Amniotic epithelial cell (primary cell): ENCODE results near the gene MTRR.

Source experiments
- DNase-seq: peaks from one replicate; pipeline ENCODE4 v3.0.0-alpha.2; 2010; ENCODE audit warnings: low read depth

Gene MTRR

DNA sequence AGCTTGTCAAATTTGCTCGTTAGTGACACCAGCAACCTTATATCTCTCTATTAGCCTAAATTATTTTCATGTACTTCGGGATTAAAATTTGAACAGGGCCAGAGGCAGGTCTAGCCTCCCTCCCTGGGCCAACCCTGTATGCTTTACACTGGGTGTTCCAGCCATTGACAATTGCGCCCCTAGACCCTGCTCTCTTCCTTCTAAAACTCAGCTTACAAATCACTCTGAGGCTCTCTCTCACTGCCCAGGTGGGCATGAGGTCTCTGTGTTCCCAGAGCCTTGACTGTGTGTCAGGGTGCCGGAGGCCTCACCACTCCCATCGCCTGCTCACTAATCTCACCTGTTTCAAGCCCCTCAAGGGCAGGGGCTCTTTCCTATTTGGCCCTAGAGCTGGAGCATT, 11.6 kb upstream of the MTRR start:
- DNase-seq = no peak

DNA sequence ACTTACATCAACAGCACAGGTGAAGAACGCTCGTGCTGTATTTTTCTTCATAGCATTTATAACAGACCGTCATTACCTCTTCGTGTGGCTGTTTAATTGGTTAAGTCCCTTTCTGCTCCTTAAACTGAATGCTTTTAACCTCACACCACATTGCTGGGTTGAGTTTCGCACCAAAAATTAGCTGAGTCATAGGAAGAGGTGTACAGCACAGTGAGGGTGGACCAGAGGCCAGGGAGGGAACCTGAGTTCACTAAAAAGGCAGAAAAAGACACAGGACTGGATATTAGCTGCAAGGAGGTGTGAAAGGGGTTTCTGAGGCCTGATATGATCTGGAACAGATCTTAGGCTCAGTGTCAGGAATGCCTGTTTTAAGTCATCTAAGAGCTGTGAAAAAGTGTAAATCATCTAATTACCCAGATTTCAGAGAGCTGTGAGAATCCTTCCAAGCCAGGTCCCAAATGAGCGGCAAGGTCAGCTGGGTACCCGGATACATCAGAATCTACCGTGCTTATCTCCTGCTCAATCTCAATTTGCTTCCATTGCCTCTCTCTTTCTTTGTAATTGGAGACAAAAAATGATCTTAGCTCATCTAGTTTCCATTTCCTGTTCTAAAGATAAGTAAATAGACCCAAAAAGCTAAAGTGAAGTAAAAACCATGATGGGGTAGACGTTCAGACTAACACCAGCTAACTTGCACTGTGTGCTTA, 10.9 kb upstream of the MTRR start:
- DNase-seq = no peak

DNA sequence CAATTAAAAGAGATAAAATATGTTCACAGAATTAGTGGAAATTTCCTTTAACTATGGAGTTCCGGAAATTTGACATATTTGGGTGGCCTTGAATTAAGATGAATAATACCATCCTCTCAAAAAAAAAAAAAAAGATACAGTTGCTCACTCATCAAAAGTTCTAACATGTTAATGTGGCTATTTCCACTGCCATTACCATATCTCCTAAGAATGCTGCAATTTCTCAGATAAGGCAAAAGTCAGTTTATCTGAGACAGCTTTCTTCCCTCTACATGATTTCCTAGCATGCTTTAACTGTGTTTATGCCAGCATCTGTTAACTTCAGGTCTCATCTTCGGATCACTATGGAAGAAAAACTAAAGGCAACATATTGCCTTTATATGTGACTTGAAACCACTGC, 2.8 kb upstream of the MTRR start:
- DNase-seq = peak; percentile 68

DNA sequence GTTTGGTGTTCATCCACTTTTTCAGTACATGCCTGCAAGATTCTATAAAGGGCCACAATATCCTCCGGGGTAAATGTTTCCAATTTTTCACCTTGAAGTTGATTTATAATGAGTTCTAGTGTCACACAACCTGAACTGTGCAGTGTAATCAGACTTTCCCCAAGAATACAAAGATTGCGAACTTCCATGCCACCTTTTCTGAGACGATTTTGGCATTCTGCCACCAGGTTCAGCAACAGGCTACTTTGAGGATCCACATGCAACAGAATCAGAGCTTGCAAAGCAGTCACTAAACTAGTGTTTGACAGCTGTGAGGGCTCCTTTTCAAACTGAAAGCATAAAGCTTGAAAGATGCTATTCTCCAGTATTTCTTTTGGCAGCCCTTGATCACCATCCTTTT, 1.7 kb upstream of the MTRR start:
- no peak for DNase-seq

DNA sequence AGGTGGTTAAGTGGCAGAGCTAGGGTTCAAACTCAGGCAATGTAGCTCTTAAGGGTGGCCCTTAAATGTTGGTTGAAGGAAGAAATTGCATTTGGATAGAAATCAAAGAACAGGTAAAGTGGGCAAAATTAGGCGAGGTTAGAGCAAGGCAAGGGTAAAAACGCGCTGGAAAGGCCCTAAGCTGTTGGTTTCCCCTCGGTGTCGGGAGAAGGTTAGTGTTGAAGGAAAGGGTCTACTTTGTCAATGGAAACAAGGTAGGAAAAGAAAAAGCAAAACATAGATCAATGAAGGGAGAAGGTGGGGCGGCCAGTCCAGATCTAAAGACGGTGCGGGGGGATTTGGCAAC, 548 bp upstream of the MTRR start:
- DNase-seq = no peak

DNA sequence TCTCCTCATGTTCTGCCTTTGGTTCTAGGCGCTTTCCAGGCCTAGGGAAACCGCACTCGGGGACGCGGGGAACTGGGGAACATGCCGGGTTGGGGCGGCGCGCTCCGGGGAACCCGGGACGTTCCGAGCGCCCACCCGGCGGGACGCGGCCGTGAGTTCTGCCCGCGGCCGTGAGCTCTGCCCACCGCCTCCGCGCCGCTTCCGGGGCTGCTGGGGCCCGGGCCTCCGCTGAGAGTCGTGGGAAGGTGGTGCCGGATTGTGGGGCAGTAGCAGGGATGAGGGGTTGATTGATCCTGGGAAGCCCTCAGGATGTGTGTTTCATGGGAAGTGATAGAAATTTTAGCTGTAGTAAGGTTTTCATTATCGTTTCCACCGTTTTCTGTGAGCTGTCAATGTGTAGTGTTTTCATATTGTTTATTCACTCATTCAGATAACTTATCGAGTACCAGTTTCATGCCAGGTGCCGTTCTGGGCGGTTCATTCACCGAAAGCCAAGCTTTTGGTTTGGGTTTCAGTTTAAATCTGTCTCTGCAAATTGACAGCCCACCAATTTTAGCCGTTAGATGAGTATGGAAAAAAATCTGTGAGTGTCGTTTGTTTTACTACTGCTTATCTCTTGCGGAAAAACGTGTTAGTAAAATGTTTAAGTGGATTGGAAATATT, 657 bp downstream of the MTRR start:
- no peak for DNase-seq

DNA sequence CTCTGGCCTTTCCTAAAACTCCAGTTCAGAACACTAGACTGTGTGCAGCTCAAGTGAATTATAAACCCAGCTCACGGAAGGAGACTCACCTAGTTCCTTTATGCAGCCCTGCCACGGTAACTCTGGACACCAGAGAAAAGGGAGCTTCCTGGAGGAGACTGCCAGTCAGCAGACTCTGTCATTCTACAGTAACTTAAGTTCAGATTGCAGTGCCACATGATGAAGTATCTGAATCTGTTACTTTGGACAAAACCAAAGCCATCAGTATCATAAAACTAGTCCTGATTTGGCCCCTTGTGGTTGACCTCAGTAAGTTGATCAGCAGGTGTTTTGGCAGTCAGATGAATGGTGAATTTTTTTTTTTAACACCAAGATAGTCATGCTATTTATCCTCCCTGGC, 2.7 kb downstream of the MTRR start:
- no peak for DNase-seq

DNA sequence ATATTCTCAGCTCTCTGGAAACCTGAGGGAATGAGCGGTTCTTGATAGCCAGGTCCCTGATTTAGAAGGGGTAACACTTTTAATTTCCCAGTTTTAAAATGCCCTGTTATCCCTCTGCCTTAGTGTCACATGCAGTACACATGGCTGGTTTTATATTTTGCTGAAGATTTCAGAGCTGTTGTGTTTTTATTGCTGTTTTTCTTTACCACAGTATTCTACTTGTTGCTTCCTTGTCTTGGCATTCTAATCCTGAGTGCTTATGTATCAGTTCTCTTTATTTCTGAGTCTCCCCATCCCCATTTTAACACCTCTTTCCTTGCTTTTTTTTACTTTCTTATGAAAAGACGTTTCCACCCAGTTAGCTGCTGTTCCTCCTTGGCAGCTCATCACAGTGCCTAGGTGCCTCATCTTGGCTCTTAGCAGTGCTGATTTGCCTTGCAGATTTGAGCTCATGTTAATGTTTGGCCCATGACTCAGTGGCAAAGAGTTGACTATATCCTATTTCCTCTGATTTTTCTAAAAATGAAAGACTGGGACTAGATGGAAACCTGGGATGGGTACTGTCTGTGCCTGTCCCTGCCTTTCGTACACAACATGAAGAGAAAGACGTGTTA, 3.7 kb downstream of the MTRR start:
- no peak for DNase-seq

DNA sequence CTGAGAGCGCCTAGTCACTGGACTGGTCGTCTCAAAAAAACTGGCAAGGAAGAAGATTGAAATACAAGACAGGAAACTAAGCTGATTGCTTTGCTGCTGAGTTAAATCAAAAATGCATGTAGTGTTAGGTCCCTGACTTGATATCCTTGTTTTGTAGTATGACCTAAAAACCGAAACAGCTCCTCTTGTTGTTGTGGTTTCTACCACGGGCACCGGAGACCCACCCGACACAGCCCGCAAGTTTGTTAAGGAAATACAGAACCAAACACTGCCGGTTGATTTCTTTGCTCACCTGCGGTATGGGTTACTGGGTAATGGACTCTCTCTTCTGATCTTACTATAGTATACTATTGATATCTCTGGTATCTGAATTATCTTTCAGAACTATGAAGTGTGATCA, 4.3 kb downstream of the MTRR start:
- DNase-seq = no peak

DNA sequence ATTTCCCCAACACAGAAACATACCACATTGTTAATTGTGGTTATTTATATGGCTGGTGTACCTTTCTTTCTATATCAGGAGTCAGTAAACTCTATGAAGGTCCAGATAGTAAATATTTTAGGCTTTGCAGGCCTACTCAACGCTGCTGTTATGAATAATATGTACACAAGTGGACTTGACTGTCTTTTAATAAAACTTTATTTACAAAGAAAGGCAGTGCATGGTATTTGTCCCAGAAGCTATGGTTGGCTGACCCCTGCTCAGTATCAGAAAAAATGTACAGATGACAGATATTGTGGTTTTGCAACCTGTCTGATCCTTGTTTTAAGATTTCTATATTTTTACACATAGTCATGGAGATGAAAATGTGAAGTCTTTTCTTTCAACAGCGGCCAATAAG, 5.7 kb downstream of the MTRR start:
- no peak for DNase-seq

DNA sequence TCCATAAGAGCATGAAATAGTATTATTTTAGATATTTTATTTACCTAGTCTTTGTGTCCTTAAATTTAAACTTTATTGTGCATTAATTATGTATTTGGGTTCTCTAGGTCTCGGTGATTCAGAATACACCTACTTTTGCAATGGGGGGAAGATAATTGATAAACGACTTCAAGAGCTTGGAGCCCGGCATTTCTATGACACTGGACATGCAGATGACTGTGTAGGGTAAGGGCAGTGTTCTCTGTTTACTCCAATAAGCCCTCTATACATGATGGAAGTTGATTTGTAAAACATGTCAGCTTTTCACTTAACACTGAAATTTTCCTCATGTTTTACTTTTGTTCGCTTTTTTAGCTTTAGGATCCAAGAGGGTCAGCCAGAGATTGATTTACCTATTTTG, 6.2 kb downstream of the MTRR start:
- no peak for DNase-seq

DNA sequence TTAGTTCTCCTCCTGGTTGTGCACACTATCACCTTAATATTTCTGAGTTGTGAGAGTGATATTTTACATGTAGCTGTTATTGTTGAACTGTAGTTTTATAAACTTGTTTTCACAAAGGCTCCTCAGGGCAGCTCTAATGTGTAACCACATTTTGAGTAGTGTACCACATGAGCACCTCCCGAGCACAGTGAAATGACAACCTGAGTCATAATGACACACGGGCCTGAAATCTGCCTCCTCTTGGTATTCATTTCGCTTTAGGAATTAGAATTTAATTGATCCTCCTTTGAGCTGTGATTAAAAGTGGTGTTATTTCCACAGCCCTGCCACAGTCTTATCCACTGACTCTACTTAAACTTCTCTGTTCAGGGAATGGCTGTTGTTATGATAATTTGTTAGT, 7.9 kb downstream of the MTRR start:
- peak; percentile 71 for DNase-seq

DNA sequence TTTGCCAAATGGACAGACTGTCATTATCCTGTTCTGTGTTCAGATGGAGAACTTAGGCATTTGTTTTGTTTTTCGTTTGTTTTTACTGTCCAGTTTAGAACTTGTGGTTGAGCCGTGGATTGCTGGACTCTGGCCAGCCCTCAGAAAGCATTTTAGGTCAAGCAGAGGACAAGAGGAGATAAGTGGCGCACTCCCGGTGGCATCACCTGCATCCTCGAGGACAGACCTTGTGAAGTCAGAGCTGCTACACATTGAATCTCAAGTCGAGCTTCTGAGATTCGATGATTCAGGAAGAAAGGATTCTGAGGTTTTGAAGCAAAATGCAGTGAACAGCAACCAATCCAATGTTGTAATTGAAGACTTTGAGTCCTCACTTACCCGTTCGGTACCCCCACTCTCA, 8.9 kb downstream of the MTRR start:
- peak; percentile 81 for DNase-seq

DNA sequence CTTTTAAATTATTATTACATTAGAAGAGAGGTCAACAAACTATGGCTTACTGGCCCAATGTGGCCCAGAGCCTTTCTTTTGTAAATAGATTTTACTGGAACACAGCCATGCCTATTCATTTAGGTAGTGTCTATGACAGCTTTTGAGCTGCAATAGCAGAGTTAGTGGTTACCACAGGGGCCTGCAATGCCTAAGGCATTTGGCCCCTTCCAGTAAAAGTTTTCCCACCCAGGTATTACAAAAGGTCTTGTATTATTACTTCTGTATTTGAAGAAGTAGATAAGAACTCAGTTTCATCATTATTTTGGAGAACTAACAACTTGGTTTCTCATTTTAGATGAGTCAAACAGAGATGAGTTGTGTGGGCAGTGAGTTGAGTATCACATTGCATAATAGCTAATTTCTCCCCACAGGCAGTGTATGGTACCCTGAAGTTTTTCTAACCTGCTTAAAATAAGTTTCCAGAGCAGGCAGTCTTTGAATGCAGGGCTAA, 9.5 kb downstream of the MTRR start:
- peak; percentile 96 for DNase-seq

DNA sequence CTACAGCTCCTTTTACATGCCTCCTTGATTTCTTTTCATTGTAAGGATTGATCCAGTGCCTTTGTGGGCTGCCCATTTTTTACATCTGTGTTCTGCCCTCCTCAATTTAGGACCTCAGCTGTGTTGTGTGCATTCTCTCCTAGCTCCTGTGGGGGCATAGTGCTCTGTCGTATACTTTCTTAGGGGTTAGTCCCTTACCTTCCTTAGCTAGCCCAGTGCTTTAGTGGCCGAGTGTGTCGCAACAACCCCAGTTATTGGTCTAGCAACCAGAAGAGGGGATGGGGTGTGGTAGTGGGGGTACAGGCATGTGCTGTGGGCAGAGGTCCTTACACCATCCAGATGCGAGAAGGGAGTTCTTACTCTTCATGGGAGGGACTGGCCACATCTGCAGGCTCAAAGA, 12.1 kb downstream of the MTRR start:
- DNase-seq = no peak

DNA sequence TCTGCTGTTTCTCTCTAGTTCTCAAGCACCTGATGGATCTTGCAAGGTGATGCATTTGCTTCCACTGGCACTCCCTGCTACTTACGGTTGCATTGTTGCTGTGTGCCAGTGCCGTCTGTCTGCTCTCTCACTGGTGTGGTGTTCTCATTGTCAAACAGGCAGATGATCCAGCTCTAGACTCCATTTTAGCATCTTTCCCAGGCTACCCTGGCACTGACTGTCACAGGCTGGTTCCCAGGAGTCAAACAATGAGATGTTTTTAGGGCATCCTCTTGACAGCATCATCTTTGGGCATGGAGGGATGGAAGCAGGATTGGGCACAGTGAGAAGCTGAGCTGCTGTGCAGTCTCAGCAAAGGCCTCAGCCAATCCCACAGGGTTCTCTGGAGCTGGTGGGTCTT, 12.9 kb downstream of the MTRR start:
- DNase-seq = no peak

DNA sequence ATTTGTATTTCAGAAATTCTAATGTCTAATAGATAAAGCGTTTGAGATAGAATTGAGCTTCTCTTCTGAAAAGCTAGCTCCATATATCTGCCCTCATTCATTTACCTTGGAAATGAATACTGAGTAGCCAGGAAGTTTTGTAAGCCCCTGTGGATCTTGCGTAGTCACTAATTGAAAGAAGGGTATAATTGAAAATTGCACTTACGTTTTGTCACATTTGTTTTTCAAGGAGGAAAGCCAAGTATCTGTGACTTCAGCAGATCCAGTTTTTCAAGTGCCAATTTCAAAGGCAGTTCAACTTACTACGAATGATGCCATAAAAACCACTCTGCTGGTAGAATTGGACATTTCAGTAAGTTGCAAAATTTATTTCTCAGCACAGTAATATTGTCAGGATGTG, 14.0 kb downstream of the MTRR start:
- no peak for DNase-seq

DNA sequence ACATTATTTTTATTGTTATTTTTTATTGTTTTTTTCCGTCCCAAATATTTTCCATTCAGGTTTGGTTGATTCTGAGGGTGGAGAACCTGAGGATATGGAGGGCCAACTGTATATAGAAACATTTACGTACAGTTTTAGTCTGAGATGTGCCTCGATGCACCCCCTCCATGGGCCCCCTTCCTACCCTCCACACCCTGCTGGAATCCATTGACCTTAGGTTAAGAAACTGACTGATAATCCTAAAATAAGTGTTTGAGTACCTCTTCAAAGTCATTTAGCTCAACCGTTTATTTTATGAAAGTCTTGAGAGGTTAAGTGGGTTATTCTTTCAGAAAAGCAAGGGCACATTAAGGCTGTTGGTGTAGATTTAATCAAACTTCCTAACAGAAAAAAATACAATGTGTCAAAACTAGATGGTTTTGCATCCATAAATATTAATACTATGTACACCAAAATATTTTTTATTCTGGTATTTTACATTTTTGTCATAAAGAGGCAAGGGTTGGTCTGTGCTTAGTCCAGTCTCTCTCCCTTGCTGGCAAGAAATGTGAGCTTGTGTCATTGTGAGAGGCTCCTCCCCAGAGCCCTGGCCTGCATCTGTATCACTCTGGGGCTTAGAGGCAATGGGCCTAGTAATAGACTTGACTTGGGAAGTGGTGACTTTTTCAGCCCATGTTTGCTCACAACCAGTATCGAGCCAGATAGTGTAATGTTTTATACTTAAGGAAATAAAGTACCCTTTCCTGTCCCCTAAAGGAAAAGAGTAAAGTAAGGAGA, 15.7 kb downstream of the MTRR start:
- no peak for DNase-seq

DNA sequence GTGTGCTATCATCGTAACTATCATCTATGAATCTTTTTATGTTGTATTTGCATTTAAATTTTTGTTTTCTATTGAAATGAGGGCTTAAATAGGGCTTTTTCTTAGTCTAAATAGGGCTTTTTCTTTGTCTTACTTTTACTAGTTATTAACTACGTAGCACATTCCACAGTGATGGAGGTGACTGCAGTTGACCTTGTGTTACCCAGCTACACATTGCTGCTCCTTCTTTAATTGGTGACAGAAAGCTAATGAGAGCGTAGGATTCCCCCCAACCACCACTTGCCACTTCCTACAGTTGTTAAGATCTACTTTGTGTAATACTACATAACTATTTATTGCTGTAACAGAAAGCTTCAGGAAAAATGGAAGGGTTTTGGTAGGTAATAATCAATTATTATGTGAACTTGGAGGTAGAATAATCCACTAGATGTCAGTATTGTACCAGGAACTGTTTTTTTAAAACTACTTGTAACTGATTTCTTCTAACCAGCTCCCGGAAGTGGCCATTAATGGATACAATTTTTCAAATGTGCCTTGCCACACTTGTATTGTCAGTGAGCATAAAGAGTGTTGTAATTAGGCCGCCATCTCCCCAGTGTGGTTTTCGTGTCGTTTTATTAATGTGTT, 18.0 kb downstream of the MTRR start:
- DNase-seq = peak; percentile 66

DNA sequence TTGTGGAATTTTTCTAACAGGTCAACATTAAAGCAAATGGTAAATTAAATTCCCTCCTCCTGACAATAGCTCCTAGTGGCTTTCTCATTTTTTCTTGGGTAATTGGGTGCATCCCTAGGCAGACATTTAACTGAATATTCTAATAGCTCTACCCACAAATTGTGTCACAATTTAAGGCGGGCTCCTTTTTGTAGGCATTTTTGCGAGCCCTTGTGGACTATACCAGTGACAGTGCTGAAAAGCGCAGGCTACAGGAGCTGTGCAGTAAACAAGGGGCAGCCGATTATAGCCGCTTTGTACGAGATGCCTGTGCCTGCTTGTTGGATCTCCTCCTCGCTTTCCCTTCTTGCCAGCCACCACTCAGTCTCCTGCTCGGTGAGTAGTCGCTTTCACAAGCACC, 20.0 kb downstream of the MTRR start:
- no peak for DNase-seq

DNA sequence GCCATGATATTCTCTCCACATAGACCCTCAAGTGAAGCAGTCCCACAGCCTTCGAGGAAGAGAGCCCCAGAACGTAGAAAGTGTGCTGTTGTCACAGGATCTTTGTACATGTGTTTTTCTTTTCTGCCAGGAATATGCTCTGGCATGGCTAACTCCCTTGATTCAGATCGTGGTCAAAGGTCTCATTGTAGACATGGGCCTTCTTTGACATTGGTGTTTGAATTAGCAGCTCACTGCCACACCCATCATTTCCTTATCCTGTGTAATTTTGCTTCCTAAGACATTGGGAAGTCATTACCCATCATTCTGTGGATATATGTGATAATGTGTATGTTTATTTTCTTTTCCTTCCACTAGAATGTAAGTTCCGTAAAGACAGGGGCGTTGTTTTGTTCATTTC, 25.5 kb downstream of the MTRR start:
- DNase-seq = no peak

DNA sequence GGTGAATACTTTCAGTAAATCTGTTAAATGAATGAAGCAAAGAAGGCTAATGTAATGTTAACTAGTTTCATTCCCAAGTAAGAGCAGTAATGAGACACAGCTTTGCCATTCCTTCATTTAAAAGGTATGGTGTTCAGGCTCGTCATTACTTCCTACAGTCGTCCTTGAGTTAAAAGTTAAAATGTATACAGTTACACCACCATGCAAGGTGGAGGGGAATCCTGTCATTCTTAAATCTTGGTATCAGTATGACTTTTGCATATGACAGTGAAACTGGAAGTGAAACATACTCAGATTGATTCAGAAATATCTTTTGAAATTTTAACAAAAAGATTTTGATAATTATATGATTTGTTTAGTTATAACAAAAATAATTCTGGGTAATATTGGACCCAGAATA, 25.9 kb downstream of the MTRR start:
- no peak for DNase-seq
